HepG2 (cell line): ENCODE measurements around the gene NDFIP2.

Experiments
- HHEX ChIP-seq: IDR thresholded peaks from 2 replicates; pipeline ENCODE4 v1.6.1; 2016; ENCODE audit warnings: control low read depth
- HNRNPH1 ChIP-seq: fragments of 200-400 bp; formaldehyde crosslinking; optimal IDR thresholded peaks from 2 replicates; pipeline ENCODE3; 2017; ENCODE audit warnings: mild to moderate bottlenecking, low read depth, low read length
- MIXL1 ChIP-seq: IDR thresholded peaks from 2 replicates; pipeline ENCODE4 v1.6.1; 2016
- POLR2AphosphoS5 ChIP-seq: IDR thresholded peaks from 2 replicates; pipeline ENCODE4 v1.6.1; 2012; ENCODE audit warnings: low read depth, low read length
- SETDB1 ChIP-seq: sonication (generic); formaldehyde crosslinking; IDR thresholded peaks from 2 replicates; pipeline ENCODE4 v1.5.1; 2020; ENCODE audit warnings: missing genetic modification reagents, mild to moderate bottlenecking, borderline replicate concordance
- SIN3A ChIP-seq: IDR thresholded peaks from 2 replicates; pipeline ENCODE4 v1.6.1; 2011; ENCODE audit warnings: low read depth, mild to moderate bottlenecking, control low read depth, low read length, borderline replicate concordance
- ZFX ChIP-seq: sonication (generic); formaldehyde crosslinking; IDR thresholded peaks from 2 replicates; pipeline ENCODE4 v1.4.0; 2020; ENCODE audit warnings: mild to moderate bottlenecking, low read depth, missing genetic modification reagents, moderate library complexity
- ZNF607 ChIP-seq: sonication (generic); formaldehyde crosslinking; IDR thresholded peaks from 2 replicates; pipeline ENCODE4 v1.5.1; 2020; ENCODE audit warnings: missing genetic modification reagents, mild to moderate bottlenecking, borderline replicate concordance
- TF ChIP-seq, protein P1 (sequence below): sonication (generic); formaldehyde crosslinking; IDR thresholded peaks from 2 replicates; pipeline ENCODE4 v1.5.0; 2020; ENCODE audit warnings: mild to moderate bottlenecking, missing genetic modification reagents, moderate library complexity
- TF ChIP-seq, protein P2 (sequence below): sonication (generic); formaldehyde crosslinking; IDR thresholded peaks from 2 replicates; pipeline ENCODE4 v1.4.0; 2020; ENCODE audit warnings: missing genetic modification reagents, borderline replicate concordance

DNA sequence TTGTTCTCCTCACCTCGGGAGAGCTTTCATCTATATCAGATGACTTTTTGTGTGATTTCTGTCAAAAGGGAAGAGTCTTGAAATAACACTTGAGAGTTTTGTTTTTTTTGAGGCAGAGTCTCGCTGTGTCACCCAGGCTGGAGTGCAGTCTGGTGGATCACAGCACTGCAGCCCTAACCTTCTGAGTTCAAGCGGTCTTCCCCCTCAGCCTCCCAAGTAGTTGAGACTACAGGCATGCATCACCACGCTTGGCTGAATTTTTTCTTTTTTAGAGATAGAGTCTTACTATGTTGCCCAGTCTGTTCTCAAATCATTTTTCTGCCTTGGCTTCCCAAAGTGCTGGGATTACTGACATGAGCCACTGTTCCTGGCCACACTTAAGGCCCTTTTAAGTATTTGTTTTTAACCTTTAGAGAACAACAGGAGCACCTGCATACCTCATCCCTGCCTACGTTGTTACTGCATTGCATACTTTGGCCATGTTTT, 11.4 kb downstream of the NDFIP2 start:
- TF ChIP-seq POLR2AphosphoS5 (no peak), ZFX (CRISPR knock-in tag) (no peak), SIN3A (no peak), SETDB1 (CRISPR knock-in tag) (no peak), HHEX (CRISPR knock-in tag) (no peak), MIXL1 (CRISPR knock-in tag) (no peak), HNRNPH1 (no peak), ZNF607 (no peak)
- TF ChIP-seq, protein P1, sequence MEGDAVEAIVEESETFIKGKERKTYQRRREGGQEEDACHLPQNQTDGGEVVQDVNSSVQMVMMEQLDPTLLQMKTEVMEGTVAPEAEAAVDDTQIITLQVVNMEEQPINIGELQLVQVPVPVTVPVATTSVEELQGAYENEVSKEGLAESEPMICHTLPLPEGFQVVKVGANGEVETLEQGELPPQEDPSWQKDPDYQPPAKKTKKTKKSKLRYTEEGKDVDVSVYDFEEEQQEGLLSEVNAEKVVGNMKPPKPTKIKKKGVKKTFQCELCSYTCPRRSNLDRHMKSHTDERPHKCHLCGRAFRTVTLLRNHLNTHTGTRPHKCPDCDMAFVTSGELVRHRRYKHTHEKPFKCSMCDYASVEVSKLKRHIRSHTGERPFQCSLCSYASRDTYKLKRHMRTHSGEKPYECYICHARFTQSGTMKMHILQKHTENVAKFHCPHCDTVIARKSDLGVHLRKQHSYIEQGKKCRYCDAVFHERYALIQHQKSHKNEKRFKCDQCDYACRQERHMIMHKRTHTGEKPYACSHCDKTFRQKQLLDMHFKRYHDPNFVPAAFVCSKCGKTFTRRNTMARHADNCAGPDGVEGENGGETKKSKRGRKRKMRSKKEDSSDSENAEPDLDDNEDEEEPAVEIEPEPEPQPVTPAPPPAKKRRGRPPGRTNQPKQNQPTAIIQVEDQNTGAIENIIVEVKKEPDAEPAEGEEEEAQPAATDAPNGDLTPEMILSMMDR (CRISPR knock-in tag), result no peak
- TF ChIP-seq, protein P2, sequence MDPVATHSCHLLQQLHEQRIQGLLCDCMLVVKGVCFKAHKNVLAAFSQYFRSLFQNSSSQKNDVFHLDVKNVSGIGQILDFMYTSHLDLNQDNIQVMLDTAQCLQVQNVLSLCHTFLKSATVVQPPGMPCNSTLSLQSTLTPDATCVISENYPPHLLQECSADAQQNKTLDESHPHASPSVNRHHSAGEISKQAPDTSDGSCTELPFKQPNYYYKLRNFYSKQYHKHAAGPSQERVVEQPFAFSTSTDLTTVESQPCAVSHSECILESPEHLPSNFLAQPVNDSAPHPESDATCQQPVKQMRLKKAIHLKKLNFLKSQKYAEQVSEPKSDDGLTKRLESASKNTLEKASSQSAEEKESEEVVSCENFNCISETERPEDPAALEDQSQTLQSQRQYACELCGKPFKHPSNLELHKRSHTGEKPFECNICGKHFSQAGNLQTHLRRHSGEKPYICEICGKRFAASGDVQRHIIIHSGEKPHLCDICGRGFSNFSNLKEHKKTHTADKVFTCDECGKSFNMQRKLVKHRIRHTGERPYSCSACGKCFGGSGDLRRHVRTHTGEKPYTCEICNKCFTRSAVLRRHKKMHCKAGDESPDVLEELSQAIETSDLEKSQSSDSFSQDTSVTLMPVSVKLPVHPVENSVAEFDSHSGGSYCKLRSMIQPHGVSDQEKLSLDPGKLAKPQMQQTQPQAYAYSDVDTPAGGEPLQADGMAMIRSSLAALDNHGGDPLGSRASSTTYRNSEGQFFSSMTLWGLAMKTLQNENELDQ (CRISPR knock-in tag), result no peak
